HK-2 (cell line): ENCODE results near the gene TGFBR3.
"Not testable (repeated sequence)": the region's sequence is repeated elsewhere in the genome, so short reads cannot be mapped to it uniquely, and the experiment has no call there.

Experiments used
- DNase-seq: peaks from one replicate; pipeline ENCODE4 v3.0.0-alpha.2; 2018; ENCODE audit not compliant: unreplicated experiment

TGFBR3 gene

GRCh38 chr1:91883470-91883869 lies 2.5 kb downstream of the TGFBR3 start:
- no peak for DNase-seq

GRCh38 chr1:91881280-91881679 lies 4.7 kb downstream of the TGFBR3 start:
- DNase-seq: no peak

DNA sequence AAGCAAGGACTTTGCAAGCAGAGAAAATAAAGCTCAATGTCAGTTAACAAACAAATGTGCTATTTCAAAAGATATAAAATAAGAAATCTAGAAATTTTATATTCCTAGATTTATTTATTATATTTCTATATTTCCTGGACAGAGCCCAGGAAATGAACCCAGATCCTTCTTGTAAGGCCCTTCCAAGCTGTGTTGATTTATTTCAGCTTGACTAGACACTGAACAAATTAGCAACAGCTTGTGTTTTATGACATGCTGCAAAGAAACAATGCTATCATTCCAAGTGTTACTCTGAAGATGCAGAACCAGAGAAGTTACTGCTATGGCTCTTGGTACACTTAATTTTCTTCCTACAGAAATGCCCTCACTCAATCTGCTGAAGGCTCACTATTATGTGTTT lies 6.2 kb downstream of the TGFBR3 start:
- DNase-seq: no peak

DNA sequence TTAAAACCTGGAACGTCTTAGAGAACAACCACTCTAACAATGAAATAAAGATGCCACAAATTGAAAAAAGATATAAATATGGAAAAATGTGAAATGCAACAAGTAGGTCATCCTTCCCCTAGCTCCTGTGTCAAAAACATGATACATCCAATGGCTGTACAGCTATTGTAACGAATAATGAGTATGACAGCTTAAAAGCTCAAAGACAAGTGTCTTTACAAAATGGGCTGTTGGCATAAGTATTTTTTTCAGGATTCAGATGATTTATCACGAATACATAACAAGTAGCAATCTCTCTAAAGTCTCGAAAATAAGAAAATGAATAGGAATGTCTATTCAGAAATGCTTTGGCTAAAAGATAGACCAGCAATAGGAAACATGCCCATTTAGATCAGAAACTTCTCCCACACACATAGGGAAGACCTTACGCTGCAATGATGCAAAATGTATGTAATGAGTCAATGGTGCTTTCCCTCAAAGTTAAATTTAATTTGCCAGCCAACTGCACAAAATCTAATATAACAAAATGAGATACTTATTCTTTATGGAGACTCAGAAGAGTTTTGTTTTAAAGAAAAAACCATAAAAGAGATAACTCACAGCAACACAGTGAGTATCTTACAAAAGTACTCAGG lies 8.3 kb downstream of the TGFBR3 start:
- no peak for DNase-seq

DNA sequence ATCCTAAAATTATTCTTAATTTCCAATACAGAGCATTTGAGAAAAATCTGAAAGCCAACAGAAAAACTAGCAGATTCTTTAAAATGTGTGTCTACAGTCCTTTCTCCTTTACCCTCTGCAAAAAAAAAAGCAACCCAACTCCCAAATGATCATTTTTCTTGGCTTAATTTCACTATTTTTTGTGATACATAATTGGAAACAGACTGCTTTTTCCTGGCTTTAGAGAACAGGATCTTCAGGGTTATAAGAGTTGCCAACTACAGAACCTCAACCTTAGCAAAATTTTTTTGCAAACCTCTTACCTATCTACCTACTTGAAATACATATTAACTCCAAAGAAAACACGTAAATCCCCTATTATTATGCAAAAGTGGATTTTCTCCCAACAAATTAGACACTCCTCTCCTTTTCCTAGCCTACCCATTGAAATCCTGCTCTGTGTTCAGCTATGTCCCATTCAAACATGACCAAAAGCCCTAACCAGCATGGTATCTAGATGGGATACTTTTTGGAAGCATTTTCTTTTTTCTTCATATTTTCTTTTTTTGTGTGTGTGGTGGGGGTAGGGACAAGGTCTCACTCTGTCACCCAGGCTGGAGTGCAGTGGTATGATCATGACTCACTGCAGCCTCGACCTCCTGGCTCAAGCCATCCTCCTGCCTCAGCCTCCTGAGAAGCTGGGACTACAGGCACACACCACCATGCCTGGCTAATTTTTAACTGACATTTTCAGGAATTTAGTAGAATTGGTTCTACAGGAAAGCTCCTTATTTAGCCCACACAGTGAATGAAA lies 9.0 kb downstream of the TGFBR3 start:
- DNase-seq: no peak

- no peak for DNase-seq
These were observed 9.9 kb downstream of the TGFBR3 start for GRCh38 chr1:91876040-91876470.

DNA sequence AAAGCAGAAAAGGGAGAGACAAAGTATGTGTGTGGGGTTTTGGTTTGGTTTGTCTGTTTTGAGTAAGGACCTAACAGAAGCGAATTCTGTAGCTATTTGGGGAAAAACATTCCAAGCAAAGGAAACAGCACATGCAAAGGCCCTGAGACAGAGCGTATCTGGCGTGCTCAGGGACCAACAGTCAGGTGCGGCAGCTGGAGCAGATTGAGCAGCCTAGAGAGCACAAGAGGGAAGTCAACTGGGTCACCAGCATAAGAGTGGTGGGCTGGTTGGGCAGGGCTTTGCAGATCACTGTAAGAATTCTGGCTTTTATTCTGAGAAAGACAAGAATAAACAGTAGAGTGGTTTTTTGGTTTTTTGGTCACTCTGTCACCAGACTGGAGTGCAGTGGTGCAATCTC lies 11.8 kb downstream of the TGFBR3 start:
- no peak for DNase-seq

GRCh38 chr1:91872559-91873081 lies 13.3 kb downstream of the TGFBR3 start:
- DNase-seq: no peak

DNA sequence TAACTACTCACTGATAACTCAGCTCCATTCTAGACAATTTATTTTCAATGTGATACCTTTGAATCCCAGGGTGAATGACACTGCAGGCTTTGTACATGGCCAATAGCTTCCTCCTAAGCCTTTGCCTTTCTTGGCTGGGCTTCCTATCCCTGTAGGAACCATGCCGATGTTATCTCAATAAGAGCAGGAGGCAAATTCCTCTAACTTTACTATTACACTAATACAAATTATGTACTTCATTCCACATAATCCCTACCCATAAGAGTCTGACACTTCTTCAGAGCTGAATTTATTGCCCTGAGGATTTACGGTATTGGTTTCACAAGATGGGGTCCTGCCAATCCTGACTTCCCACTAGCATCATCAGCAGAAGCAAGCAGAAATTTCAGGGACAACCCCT lies 14.0 kb downstream of the TGFBR3 start:
- DNase-seq: no peak

DNA sequence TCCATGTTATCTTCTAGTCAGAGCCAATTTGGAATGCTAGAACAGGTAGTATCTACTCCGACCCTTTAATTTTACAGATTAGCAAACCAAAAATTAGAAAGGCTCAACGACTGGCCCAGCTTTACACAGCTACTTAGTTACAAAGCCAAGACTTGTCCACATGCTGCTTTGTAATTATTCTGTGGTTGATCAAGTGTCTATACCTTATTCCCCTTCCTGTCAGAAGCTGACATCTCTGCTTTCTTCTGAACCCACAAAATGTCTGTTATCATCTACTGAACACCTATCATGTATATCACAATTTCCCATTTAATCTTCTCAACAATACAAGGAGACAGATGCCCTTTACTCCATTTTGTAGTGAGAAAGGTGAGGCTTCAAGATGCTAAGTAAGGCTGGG lies 15.6 kb downstream of the TGFBR3 start:
- DNase-seq: no peak

- DNase-seq: no peak
These were observed 19.5 kb downstream of the TGFBR3 start for GRCh38 chr1:91866425-91866824.

DNA sequence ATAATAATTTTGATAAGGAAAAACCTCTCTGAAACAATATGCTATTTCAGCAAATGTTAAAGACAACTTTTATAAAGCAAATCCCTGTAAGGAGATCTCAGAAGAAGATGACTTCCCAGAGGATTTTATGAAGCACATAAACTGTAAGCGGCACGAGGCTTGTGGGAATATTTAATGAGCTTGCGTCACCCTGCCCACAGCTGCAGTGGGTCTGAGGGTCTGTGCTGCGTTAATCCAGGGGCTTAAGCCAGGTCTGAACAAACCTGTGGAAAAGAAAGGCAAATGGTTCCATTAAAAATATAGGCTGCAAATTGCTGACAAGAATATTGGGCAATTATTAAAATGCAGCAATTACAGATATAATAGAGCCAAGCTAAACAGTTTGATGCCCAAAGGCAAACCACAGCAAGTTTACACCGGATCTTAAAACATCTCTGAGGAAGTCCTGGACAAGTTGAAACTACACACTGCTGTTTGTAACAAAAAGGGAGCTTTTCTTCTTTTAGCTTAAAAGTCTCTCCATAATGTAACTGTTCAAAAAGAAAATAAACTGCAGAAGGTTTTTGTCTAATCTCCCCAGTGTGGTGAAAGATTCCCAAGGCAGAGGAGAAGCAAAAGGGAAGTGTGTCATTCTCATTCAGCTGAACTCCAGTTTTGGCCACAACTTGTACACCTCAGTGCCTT lies 21.8 kb downstream of the TGFBR3 start:
- no peak for DNase-seq

DNA sequence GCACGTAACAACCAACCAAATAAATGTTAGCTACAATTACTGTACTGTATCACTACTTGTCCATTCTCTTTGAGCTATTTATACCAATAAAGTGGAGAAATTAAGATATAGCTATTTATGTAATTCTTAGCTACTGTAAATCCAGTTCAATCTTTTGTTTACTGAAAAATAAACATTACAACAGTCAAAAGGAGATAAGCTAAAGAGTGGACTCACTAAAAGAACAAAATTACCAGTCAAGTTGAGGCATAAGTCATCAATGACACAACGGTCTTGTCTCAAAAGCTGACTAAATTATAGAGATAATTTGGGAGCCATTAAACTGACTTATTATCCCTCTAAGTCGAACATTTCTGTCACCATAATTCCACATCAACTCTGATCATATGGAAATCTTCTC lies 22.5 kb downstream of the TGFBR3 start:
- DNase-seq: no peak

DNA sequence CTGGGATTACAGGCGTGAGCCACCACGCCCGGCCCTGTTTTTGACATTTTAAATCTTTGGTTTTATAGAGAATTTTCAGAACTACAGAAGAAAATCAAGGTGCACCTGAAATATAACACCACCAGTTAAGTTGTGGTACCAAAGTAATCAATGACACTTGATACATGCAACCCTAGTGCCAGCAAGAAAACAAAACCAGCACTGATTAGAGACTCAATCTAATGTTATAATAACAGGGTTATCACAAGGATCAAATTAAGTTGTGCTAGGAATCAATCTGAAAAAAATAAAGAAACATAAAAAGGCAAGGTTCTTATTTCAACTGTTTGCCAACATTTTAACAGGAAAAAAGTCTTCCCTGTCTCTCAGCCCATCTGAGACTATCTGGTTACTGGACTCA lies 23.8 kb downstream of the TGFBR3 start:
- DNase-seq: no peak

- no peak for DNase-seq
These were observed 28.3 kb downstream of the TGFBR3 start for GRCh38 chr1:91857557-91858239.

DNA sequence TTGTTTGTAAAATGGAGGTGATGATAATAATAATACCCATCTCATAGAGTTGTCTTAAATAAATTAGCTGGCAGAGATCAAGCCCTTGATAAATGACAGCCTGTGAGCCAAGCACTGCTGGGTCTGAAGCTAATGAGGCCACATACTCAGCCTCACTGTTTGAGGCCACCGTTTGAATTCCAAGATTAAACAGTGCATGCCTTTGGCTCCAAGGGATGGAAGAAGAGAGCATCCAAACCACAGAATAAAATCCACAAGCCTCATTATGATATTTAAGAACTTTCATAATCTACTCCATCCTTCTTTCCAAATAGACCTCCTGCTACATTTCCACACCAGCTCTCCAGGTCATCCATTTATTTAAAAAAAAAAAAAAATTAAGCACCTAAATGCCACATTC lies 29.0 kb downstream of the TGFBR3 start:
- DNase-seq: no peak

DNA sequence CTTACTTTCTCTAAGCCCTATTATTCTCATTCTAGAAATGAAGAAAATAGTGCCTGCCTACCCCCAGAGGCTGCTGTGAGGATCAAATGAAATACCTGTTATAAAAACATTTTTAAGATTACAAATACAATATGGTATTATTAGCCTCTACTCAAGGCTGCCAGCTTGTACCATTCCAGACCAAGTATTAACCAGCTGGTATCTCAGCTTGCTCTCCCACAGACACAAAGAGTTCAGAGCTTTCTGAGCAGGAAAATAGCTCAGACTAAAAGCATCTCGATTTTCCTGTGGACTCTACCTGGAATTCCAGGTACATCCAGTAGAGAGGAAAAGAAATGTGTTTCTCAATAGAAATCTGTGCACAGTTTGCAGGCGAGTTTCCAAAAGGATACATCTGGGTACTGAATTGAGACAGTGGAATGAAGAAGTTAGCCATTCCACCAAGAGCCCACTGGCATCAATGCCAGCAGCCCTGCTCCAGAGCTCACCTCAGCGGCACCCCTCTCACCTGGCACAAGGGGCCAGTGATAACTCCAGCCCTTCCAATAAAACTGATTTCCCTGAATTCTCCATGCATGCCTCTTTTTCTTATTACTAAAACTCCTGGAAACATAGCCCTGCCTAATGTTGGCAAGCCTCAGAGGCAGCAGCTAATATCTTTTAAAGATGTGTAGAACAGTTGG lies 31.0 kb downstream of the TGFBR3 start:
- DNase-seq: no peak

DNA sequence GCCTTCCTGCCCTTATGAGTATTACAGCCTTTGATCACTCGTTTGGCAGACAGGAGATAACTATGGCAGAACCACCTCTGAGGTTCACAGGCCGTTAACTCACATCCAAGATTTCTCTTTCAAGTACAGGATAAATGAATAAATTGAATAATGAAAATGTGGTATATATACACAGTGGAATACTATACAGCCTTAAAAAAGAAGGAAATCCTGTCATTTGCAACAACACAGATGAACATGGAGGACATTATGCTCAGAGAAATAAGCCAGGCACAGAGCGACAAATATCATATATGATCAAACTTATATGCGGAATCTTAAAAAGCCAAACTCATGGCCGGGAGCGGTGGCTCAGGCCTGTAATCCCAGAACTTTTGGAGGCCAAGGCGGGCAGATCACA lies 32.6 kb downstream of the TGFBR3 start:
- no peak for DNase-seq

DNA sequence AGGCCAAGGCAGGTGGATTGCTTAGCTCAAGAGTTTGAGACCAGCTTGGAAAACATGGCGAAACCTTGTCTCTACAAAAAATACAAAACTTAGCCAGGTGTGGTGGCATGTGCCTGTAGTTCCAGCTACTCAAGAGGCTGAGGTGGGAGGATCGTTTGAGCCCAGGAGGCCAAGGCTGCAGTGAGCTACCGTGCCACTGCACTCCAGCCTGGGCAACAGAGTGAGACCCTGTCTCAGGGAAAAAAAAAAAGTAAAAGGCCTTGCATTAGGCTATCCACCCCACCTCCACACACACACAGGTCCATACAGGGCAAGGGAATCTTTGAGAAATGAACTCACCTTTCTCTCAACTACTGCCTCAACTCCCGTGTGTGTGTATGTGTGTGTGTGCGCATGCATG lies 33.9 kb downstream of the TGFBR3 start:
- DNase-seq: not testable (repeated sequence)

- DNase-seq: no peak
These were observed 34.6 kb downstream of the TGFBR3 start for GRCh38 chr1:91851130-91852010.

DNA sequence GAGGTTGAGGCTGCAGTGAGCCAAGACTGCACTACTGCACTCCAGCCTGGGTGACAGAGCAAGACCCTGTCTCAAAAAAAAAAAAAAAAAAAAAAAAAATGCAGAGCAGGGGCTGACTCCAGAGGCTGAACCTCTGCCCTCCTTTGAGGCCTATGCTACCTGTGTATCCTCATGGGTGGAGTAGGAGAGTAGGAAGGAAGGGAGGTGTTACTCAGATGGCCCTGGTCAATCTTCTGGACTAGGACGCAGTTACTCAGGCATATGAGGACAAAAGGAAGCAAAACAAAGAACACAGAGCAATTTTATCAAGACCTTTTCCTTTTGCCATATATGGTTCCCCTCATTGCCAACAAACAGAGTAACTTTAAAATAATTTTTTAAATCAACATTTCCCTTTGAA lies 35.2 kb downstream of the TGFBR3 start:
- DNase-seq: no peak
